Raji (cell line): ENCODE measurements around the gene TAAR8.

ENCODE experiments used
- POLR2A ChIP-seq: IDR thresholded peaks from 2 replicates; pipeline ENCODE4 v1.6.1; 2011; ENCODE audit warnings: low read depth, low read length, control low read depth; ENCODE audit not compliant: insufficient read depth

Gene TAAR8

DNA sequence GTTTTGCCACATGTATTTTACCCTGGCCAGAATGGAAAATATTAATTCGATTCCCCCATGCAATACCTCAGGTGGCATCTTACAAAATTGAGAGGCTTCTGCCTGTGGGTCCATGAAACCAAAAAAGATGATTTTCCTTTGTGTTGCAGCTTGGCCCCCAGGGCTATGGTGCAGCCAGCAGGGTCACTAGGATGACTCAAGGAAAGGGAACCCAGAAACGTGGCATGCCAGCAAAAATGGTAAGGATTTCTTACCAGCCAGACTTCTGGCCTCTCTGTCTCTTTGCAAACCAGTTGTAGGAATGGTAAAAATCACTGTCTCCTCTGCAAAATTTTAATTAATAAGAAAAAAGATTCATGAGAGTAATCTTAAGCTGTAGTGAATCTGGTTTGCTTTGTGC lies 26.0 kb upstream of the TAAR8 start:
- no peak for TF ChIP-seq POLR2A

GRCh38 chr6:132527791-132528190 lies 24.7 kb upstream of the TAAR8 start:
- TF ChIP-seq POLR2A, result no peak

- TF ChIP-seq POLR2A, result no peak
Measured at GRCh38 chr6:132530293-132530974, 22.0 kb upstream of the TAAR8 start.

DNA sequence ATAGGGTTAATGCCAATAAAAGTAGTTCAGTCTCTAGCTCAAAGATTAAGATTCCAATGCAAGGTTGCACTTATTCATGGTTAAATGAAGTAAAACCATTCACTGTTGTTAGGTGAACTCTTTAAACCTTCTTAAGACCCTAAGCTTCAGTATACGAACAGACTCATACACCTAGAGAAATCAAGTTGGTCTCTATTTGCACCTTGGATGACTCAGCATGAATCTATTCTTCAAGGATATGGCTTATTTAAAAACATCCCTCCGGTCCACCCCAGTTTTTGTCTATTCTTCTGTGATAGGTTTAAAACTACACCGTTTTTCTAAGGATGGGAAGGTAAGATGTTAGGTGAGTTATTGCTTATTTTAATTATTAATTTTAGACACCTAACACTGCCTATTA lies 15.3 kb upstream of the TAAR8 start:
- TF ChIP-seq POLR2A, result no peak

- no peak for TF ChIP-seq POLR2A
Measured at GRCh38 chr6:132537977-132538376, 14.5 kb upstream of the TAAR8 start, which contains the start of gene TAAR9. Gene TAAR9, plus strand, starts transcription at chr6:132538277. Its CDS starts 13 bp downstream, at chr6:132538290.

DNA sequence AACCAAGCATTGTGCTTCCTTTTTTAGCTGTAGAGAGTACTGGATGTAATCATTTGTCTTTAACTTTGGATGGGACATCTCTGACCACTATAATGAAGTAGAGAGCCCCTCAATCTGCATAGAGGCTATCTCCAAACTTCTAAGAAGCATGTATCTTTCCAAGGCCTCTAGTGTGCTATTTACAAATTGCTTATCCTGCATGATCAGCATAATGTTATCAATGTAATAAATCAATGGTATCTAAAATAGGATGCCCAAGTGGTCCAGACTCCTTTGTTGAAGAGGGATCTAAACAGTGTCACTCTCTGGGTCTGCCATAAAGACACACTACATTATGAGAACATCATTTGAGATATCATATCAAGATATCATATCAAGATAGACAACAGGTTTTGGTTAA lies 7.6 kb upstream of the TAAR8 start:
- TF ChIP-seq POLR2A, result no peak

DNA sequence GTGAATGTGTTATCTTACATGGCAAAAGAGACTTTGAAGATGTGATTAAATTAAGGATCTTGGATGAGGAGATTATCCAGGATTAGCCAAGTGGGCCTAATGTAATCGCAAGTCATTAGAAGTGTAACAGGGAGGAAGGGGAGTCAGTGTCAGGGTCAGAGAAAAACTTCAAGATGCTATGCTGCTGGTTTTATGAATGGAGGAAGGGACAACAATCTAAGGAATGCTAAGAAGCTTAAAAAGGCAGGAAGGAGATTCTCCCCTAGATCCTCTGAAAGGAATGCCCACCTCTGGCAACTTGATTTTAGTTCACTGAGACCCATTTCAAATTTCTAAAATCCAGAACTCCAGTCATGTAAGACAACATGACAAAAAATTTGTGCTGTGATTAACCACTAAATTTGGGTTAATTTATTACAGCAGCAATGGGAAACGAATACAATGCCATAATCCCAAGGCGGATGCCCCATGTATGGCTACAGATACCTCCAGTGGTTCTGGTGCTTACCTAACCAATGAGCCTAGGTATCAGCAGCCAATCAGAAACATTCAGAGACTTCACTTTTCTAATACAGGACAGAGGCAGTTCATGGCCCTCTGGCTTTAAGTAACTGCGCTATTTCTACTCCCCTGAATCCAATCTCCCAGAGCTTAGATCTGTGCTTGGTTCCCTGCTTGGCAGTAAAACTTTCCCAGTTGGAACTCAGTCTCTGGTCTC lies 3.6 kb upstream of the TAAR8 start:
- TF ChIP-seq POLR2A, result no peak

- TF ChIP-seq POLR2A, result no peak
Measured at GRCh38 chr6:132551214-132551613, 1.3 kb upstream of the TAAR8 start.

DNA sequence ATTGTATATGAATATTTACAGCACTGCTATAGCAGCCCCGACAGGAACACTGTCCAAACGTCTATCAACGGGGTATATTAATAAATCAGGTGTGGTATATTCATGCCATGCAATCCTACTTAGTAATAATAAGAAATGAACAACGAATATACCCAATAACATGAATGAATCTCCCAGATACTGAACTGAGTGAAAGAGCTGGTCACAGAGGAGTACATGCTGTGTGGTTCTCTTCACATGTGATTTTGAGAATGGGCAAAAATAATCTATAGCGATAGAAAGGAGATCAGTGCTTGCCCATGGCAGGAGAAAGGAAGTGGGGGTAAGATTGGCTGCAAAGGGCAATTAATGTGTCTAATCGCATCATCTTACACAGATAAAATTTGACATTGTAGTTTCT lies 13.9 kb downstream of the TAAR8 start:
- no peak for TF ChIP-seq POLR2A

GRCh38 chr6:132567566-132567965 lies 15.1 kb downstream of the TAAR8 start:
- no peak for TF ChIP-seq POLR2A

GRCh38 chr6:132568611-132569010 lies 16.1 kb downstream of the TAAR8 start:
- TF ChIP-seq POLR2A, result no peak

GRCh38 chr6:132569170-132569569 lies 16.7 kb downstream of the TAAR8 start:
- no peak for TF ChIP-seq POLR2A

DNA sequence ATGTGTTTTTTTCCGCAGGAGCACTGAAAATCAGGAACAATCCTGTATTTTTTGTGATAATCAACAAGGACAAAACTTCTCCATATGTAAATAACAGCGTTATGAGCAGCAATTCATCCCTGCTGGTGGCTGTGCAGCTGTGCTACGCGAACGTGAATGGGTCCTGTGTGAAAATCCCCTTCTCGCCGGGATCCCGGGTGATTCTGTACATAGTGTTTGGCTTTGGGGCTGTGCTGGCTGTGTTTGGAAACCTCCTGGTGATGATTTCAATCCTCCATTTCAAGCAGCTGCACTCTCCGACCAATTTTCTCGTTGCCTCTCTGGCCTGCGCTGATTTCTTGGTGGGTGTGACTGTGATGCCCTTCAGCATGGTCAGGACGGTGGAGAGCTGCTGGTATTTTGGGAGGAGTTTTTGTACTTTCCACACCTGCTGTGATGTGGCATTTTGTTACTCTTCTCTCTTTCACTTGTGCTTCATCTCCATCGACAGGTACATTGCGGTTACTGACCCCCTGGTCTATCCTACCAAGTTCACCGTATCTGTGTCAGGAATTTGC lies 17.8 kb downstream of the TAAR8 start, which contains the start of gene TAAR6:
Gene TAAR6, plus strand, starts transcription at position 102 of the 557 bp plus-strand sequence. Its CDS starts 0 bp downstream, at position 102.
- no peak for TF ChIP-seq POLR2A

GRCh38 chr6:132571774-132572173 lies 19.3 kb downstream of the TAAR8 start:
- TF ChIP-seq POLR2A, result no peak

GRCh38 chr6:132584698-132585097 lies 32.2 kb downstream of the TAAR8 start:
- TF ChIP-seq POLR2A, result no peak

GRCh38 chr6:132587424-132587823 lies 35.0 kb downstream of the TAAR8 start:
- no peak for TF ChIP-seq POLR2A
